Endothelial cell (in vitro differentiated cells): ENCODE results near the gene LAMB1. TPM values are rescaled to one million over a fixed set of nuclear protein-coding genes. Genes with fewer than 3 reads are reported as not detected.

ENCODE experiments used
- DNase-seq: peaks from one replicate; pipeline ENCODE4 v3.0.0; 2021; ENCODE audit warnings: low spot score
- H3K27ac Mint-ChIP-seq: one replicate; pipeline ENCODE4 v1.8.0; 2021; ENCODE audit warnings: mixed read lengths, inconsistent platforms; ENCODE audit not compliant: unreplicated experiment
- H3K27me3 Mint-ChIP-seq: one replicate; pipeline ENCODE4 v1.8.0; 2021; ENCODE audit warnings: mild to moderate bottlenecking, moderate library complexity, mixed read lengths, inconsistent platforms; ENCODE audit not compliant: unreplicated experiment
- H3K36me3 Mint-ChIP-seq: one replicate; pipeline ENCODE4 v1.8.0; 2021; ENCODE audit warnings: mild to moderate bottlenecking, low read depth, mixed read lengths, inconsistent platforms; ENCODE audit not compliant: unreplicated experiment
- H3K4me1 Mint-ChIP-seq: one replicate; pipeline ENCODE4 v1.8.0; 2021; ENCODE audit warnings: mild to moderate bottlenecking, mixed read lengths, inconsistent platforms; ENCODE audit not compliant: unreplicated experiment
- H3K4me3 Mint-ChIP-seq: one replicate; pipeline ENCODE4 v1.8.0; 2021; ENCODE audit warnings: mild to moderate bottlenecking, mixed read lengths, inconsistent platforms; ENCODE audit not compliant: unreplicated experiment
- H3K9me3 Mint-ChIP-seq: one replicate; pipeline ENCODE4 v1.8.0; 2021; ENCODE audit warnings: mixed read lengths, inconsistent platforms; ENCODE audit not compliant: unreplicated experiment
- total RNA-seq: library from RNA; stranded (reverse); fragmentation: NEBNext Ultra II Directional; extraction: Animal tissue kit (Norgen Biotek cat#: 25700); gene quantifications from one replicate; pipeline ENCODE4 v1.2.1, GENCODE V29; 2021; ENCODE audit not compliant: unreplicated experiment
- TF ChIP-seq, protein P1 (sequence below): fragments of 200-600 bp; sonication (generic); IDR thresholded peaks from one replicate; pipeline ENCODE4 v1.5.0; 2021; ENCODE audit warnings: antibody characterized with exemption; ENCODE audit not compliant: unreplicated experiment

Gene LAMB1
- total RNA-seq, 1 donor from 2014 or later, result 453 TPM

DNA sequence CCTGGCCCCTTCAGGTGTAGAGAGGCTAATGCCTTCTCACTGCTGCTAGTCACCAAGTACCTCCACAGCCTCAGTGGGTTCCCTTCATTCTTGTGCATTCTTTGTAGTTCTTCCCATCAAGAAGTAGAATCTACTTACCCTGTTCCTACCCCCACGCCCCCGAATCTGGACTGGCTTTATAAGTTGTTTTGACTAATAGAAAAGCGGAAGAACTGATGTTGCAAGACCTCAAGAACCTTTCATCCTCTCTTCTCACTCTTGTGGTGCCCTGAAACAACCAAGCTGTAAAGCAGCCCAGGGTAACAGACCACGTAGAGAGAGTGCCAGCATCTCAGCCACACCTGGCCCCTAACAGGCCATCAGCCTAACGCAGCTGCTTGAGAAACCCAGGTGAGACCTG is 23.2 kb upstream of the LAMB1 start:
- Mint-ChIP-seq H3K9me3 (no peaks in the 10 kb centered on the region), H3K4me1 (no peaks in the 10 kb centered on the region), H3K27ac (no peak overlapping the region), H3K36me3 (no peaks in the 10 kb centered on the region), H3K27me3 (peaks cover 4% of the 10 kb centered on the region), H3K4me3 (no peak overlapping the region)
- TF ChIP-seq, protein P1, sequence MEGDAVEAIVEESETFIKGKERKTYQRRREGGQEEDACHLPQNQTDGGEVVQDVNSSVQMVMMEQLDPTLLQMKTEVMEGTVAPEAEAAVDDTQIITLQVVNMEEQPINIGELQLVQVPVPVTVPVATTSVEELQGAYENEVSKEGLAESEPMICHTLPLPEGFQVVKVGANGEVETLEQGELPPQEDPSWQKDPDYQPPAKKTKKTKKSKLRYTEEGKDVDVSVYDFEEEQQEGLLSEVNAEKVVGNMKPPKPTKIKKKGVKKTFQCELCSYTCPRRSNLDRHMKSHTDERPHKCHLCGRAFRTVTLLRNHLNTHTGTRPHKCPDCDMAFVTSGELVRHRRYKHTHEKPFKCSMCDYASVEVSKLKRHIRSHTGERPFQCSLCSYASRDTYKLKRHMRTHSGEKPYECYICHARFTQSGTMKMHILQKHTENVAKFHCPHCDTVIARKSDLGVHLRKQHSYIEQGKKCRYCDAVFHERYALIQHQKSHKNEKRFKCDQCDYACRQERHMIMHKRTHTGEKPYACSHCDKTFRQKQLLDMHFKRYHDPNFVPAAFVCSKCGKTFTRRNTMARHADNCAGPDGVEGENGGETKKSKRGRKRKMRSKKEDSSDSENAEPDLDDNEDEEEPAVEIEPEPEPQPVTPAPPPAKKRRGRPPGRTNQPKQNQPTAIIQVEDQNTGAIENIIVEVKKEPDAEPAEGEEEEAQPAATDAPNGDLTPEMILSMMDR, result no peak
- no peak for DNase-seq

DNA sequence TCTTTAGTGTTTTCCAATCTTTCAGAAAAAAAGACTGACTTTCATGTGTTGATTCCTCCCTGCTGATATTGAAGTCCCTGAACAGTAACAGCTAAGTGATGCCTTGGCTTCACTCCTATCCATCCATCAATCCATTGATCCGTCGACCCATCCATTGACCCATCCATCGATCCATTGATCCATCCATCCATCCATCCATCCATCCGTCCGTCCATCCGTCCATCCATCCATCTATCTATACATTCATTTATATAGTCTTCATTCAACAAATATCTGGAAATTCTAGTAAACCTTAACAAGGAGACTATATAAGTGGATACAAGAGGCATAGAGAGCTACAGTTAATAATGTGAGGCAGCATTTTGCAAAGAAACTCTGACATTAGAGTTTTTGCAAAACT is 21.6 kb upstream of the LAMB1 start:
- no peaks in the 10 kb centered on the region for H3K36me3 Mint-ChIP-seq
- H3K27ac Mint-ChIP-seq, result no peak overlapping the region
- no peak for DNase-seq
- H3K9me3 Mint-ChIP-seq, result no peaks in the 10 kb centered on the region
- TF ChIP-seq, protein P1, result no peak
- H3K4me1 Mint-ChIP-seq, result no peaks in the 10 kb centered on the region
- no peak overlapping the region for H3K4me3 Mint-ChIP-seq
- peaks cover 6% of the 10 kb centered on the region for H3K27me3 Mint-ChIP-seq

DNA sequence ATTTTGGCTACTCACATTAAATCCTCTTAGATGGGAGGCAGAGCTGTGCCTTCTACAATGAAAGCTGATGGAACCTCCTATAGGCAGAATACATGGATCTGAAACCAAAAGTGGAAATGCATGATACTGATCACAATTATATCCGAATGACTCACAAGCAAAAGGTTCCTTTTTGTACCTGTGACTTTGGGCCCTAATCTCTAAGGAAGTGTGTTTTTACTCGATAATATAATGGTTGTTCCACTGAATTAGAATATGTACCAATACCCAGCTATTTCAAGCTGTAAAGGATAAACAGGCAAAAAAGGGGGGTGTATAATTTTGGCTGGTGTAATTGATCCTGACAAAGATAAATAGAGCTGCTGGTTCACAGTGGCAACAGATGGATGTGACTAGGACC is 17.6 kb upstream of the LAMB1 start:
- no peak overlapping the region for H3K4me3 Mint-ChIP-seq
- peaks cover 2% of the 10 kb centered on the region for H3K27me3 Mint-ChIP-seq
- TF ChIP-seq, protein P1, result no peak
- no peaks in the 10 kb centered on the region for H3K9me3 Mint-ChIP-seq
- peaks cover 5% of the 10 kb centered on the region for H3K4me1 Mint-ChIP-seq
- DNase-seq, result no peak
- no peak overlapping the region for H3K27ac Mint-ChIP-seq
- no peaks in the 10 kb centered on the region for H3K36me3 Mint-ChIP-seq

DNA sequence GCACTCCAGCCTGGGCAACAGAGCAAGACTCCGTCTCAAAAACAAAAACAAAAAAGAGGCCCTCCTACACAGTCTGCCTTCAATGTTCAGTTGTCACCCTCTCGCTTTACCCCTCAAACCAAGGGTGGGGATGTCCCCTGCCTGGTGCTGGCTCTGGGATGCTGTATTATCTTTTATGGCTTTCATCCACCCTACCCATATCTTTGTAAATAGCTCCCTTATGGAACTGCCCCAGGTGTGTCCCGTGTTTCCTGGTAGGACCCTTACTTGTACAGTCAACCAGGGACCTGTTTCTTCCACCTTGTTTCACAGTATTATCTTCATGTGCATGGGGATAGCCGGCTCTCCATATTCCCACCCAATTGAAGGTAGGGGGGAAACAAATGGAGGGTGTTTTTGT is 15.7 kb upstream of the LAMB1 start:
- no peak overlapping the region for H3K27ac Mint-ChIP-seq
- no peak for DNase-seq
- TF ChIP-seq, protein P1, result no peak
- H3K4me1 Mint-ChIP-seq, result peaks cover 19% of the 10 kb centered on the region
- H3K9me3 Mint-ChIP-seq, result no peaks in the 10 kb centered on the region
- H3K27me3 Mint-ChIP-seq, result peaks cover 2% of the 10 kb centered on the region
- no peak overlapping the region for H3K4me3 Mint-ChIP-seq
- no peaks in the 10 kb centered on the region for H3K36me3 Mint-ChIP-seq

DNA sequence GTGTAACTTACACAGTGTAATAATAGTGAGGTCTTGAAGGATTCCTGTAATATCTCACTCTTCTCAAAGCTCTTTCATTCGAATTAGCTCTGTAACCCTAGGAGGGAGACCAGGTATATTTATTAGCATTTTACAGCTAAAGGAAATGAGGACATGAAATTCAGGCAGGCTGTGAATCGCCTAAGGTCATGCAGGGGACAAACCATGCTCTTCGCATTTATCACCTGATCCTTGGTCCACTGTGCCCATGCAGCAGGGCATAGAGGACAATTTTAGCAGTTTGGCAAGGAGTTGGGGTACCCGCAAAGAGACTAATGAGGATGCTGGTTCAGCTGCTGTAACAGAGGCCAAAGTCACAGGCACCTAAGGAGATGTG is 14.8 kb upstream of the LAMB1 start:
- Mint-ChIP-seq H3K9me3 (no peaks in the 10 kb centered on the region), H3K4me1 (peaks cover 20% of the 10 kb centered on the region), H3K27ac (no peak overlapping the region), H3K27me3 (peaks cover 2% of the 10 kb centered on the region), H3K4me3 (no peak overlapping the region), H3K36me3 (no peaks in the 10 kb centered on the region)
- no peak for DNase-seq
- TF ChIP-seq, protein P1, result no peak
